PC-3 (cell line): ENCODE data around the gene NTN3. TPM values are rescaled to one million over a fixed set of nuclear protein-coding genes. Genes with fewer than 3 reads are reported as not detected.

ENCODE experiments used
- ATAC-seq: fragments of 200-7000 bp; cut with Tn5 transposase; 2 replicates; pipeline ENCODE4 v1.9.1; 2020; ENCODE audit warnings: mild to moderate bottlenecking, moderate library complexity
- BruUV-seq: library from RNA; stranded (reverse); fragments of 400-500 nt; replicated peaks from 2 replicates; lab custom pipeline; 2021; lab: Mats Ljungman, UMichigan
- CTCF ChIA-PET: fragments of 300-600 bp; sonication (Branson Sonifier 250); formaldehyde crosslinking; loops from one replicate; lab custom pipeline; 2022; ENCODE audit warnings: antibody characterized with exemption; lab: Charles Lee
- POLR2A ChIA-PET: fragments of 300-600 bp; sonication (Branson Sonifier 250); formaldehyde crosslinking; loops from one replicate; lab custom pipeline; 2022; ENCODE audit warnings: antibody characterized with exemption; ENCODE audit not compliant: unreplicated experiment; lab: Charles Lee
- DNase-seq: peaks from one replicate; pipeline ENCODE4 v3.0.0-alpha.2; 2015
- H2AFZ ChIP-seq: fragments of 300-600 bp; sonication (generic); 2 replicates; pipeline ENCODE4 v1.6.0; 2016; ENCODE audit warnings: antibody characterized with exemption, low read length
- H3F3A ChIP-seq: fragments of 300-600 bp; sonication (generic); one replicate; pipeline ENCODE4 v1.6.0; 2017; ENCODE audit warnings: antibody characterized with exemption, low read length, control low read depth, mild to moderate bottlenecking; ENCODE audit not compliant: unreplicated experiment
- H3K27ac ChIP-seq: fragments of 300-600 bp; sonication (generic); 2 replicates; pipeline ENCODE4 v1.5.1; 2016; ENCODE audit warnings: mild to moderate bottlenecking, low read length
- H3K27me3 ChIP-seq: fragments of 300-600 bp; sonication (generic); 2 replicates; pipeline ENCODE4 v1.6.1; 2016; ENCODE audit warnings: low read length, mixed read lengths
- H3K36me3 ChIP-seq: fragments of 300-600 bp; sonication (generic); 2 replicates; pipeline ENCODE4 v1.6.1; 2016; ENCODE audit warnings: low read depth, mixed run types, low read length, mixed read lengths
- H3K4me1 ChIP-seq: fragments of 300-600 bp; sonication (generic); 2 replicates; pipeline ENCODE4 v1.5.1; 2016; ENCODE audit warnings: low read length; ENCODE audit not compliant: insufficient read depth
- H3K4me2 ChIP-seq: fragments of 300-600 bp; sonication (generic); 2 replicates; pipeline ENCODE4 v1.6.0; 2016; ENCODE audit warnings: low read length
- H3K4me3 ChIP-seq: fragments of 300-600 bp; sonication (generic); 2 replicates; pipeline ENCODE4 v1.5.1; 2016; ENCODE audit warnings: mild to moderate bottlenecking, low read length, mixed read lengths
- H3K79me2 ChIP-seq: fragments of 300-600 bp; sonication (generic); 2 replicates; pipeline ENCODE4 v1.6.1; 2017; ENCODE audit warnings: low read length, mixed read lengths
- H3K9ac ChIP-seq: fragments of 300-600 bp; sonication (generic); 2 replicates; pipeline ENCODE4 v1.6.0; 2016; ENCODE audit warnings: mild to moderate bottlenecking, low read length
- H3K9me2 ChIP-seq: fragments of 300-600 bp; sonication (generic); replicated peaks from 2 replicates; pipeline ENCODE4 v1.6.1; 2016; ENCODE audit warnings: mixed run types, low read length, mixed read lengths
- H3K9me3 ChIP-seq: fragments of 300-600 bp; sonication (generic); 2 replicates; pipeline ENCODE4 v1.6.1; 2016; ENCODE audit warnings: low read length, mixed read lengths
- H4K20me1 ChIP-seq: fragments of 300-600 bp; sonication (generic); 2 replicates; pipeline ENCODE4 v1.6.1; 2016; ENCODE audit warnings: low read length, mixed read lengths
- CTCF ChIP-seq: fragments of 300-600 bp; sonication (generic); conservative IDR thresholded peaks from 2 replicates; pipeline ENCODE4 v1.5.1; 2017; ENCODE audit warnings: antibody characterized with exemption, low read depth, mild to moderate bottlenecking, low read length
- EZH2 ChIP-seq: fragments of 300-600 bp; sonication (generic); IDR thresholded peaks from one replicate; pipeline ENCODE4 v1.6.1; 2017; ENCODE audit warnings: antibody characterized with exemption, mild to moderate bottlenecking, low read length; ENCODE audit not compliant: unreplicated experiment
- EZH2phosphoT487 ChIP-seq: fragments of 300-600 bp; sonication (generic); IDR thresholded peaks from 2 replicates; pipeline ENCODE4 v1.6.1; 2018; ENCODE audit warnings: mild to moderate bottlenecking, antibody characterized with exemption, low read length, borderline replicate concordance
- intact Hi-C: fragments of 100-400 bp; cut with micrococcal nuclease; formaldehyde crosslinking; loops from 2 replicates; pipeline ENCODE4 v1.9.0; 2023
- total RNA-seq: library from RNA; depleted of rRNA; stranded (reverse); fragments of >200 nt; gene quantifications from 2 replicates; pipeline ENCODE4 v1.2.3, GENCODE V29; 2014

Gene NTN3
- total RNA-seq, 1 experiment from 2014 or later: not detected

- H3K9ac ChIP-seq: peak overlapping the region; percentile 71
- peak; percentile 50 for ATAC-seq
- peaks cover 8% of the 10 kb centered on the region; the same call in 1 of the 2 replicates for H4K20me1 ChIP-seq
- peak overlapping the region; percentile 77 for H3K4me3 ChIP-seq
- H3K4me1 ChIP-seq: peaks cover 13% of the 10 kb centered on the region
- H3K27me3 ChIP-seq: no peaks in the 10 kb centered on the region
- H3K36me3 ChIP-seq: peaks cover 10% of the 10 kb centered on the region; the same call in 1 of the 2 replicates
- no peak overlapping the region for H3K27ac ChIP-seq
- peak overlapping the region; percentile 92 for H3K4me2 ChIP-seq
- ChIA-PET CTCF (no interaction called here), POLR2A (interaction anchor here (0.6 kb wide), 1 partner anchor 19 kb away, joined by 4 read pairs; no protein-coding TSS in a partner anchor)
- no peaks in the 10 kb centered on the region for H3F3A ChIP-seq
- intact Hi-C loops: no loop called here
- peak; percentile 22 for DNase-seq
- peak; percentile 34 for TF ChIP-seq CTCF
- no peak for TF ChIP-seq EZH2phosphoT487
- H3K79me2 ChIP-seq: peaks cover 32% of the 10 kb centered on the region
- H3K9me2 ChIP-seq: no peaks in the 10 kb centered on the region
- BruUV-seq: TSS peak; percentile 79
- H3K9me3 ChIP-seq: no peaks in the 10 kb centered on the region
- H2AFZ ChIP-seq: peak overlapping the region; percentile 97
Observed at GRCh38 chr16:2428051-2428783, 42.9 kb upstream of the NTN3 start.

- no peak for DNase-seq
- peaks cover 13% of the 10 kb centered on the region for H3K4me1 ChIP-seq
- ChIA-PET CTCF (no interaction called here), POLR2A (no interaction called here)
- peak overlapping the region; percentile 97 for H2AFZ ChIP-seq
- no peaks in the 10 kb centered on the region for H3K9me2 ChIP-seq
- H3K36me3 ChIP-seq: peaks cover 10% of the 10 kb centered on the region; the same call in 1 of the 2 replicates
- H4K20me1 ChIP-seq: peaks cover 8% of the 10 kb centered on the region; the same call in 1 of the 2 replicates
- intact Hi-C loops: no loop called here
- H3F3A ChIP-seq: no peaks in the 10 kb centered on the region
- H3K4me3 ChIP-seq: peak overlapping the region; percentile 77
- H3K27ac ChIP-seq: no peak overlapping the region
- peaks cover 32% of the 10 kb centered on the region for H3K79me2 ChIP-seq
- peak overlapping the region; percentile 92 for H3K4me2 ChIP-seq
- H3K9ac ChIP-seq: peak overlapping the region; percentile 71
- BruUV-seq: no TSS peak
- TF ChIP-seq CTCF: 0 out of 2 replicates have a peak, but pooled peaks have one; percentile 7
- TF ChIP-seq EZH2phosphoT487: no peak
- no peaks in the 10 kb centered on the region for H3K27me3 ChIP-seq
- ATAC-seq: no peak; the same call in 1 of the 2 replicates
- no peaks in the 10 kb centered on the region for H3K9me3 ChIP-seq
Observed at GRCh38 chr16:2428784-2429033, 42.4 kb upstream of the NTN3 start.

GRCh38 chr16:2429034-2429770, 41.9 kb upstream of the NTN3 start, which contains the start of gene CCNF:
TSS of gene CCNF (plus strand) at chr16:2429447. CDS start at chr16:2429482, 35 bp downstream.
- POLR2A ChIA-PET: no interaction called here
- Histone ChIP-seq H3K79me2 (peaks cover 32% of the 10 kb centered on the region), H3K4me2 (peak within 1 kb of the TSS; percentile 94), H3K27me3 (no peaks in the 10 kb centered on the region), H3K4me1 (peaks cover 13% of the 10 kb centered on the region), H3K36me3 (peaks cover 10% of the 10 kb centered on the region; the same call in 1 of the 2 replicates), H2AFZ (peak within 1 kb of the TSS; percentile 97), H3K9me2 (no peaks in the 10 kb centered on the region), H3K9ac (peak within 1 kb of the TSS; percentile 88), H3F3A (no peaks in the 10 kb centered on the region), H4K20me1 (peaks cover 8% of the 10 kb centered on the region; the same call in 1 of the 2 replicates), H3K4me3 (peak within 1 kb of the TSS; percentile 91), H3K9me3 (no peaks in the 10 kb centered on the region), H3K27ac (no peak within 1 kb of the TSS)
- BruUV-seq: no TSS peak
- ATAC-seq (peak; percentile 88), DNase-seq (peak; percentile 91)
- CTCF ChIA-PET: interaction anchor here (1.2 kb wide), 1 partner anchor 72 kb away, joined by 3 read pairs; no protein-coding TSS in a partner anchor
- intact Hi-C loops: no loop called here
- TF ChIP-seq EZH2 (no peak), EZH2phosphoT487 (no peak), CTCF (no peak)
